ENCODE measurements around the gene ABCA7.

The ABCA7 gene

DNA sequence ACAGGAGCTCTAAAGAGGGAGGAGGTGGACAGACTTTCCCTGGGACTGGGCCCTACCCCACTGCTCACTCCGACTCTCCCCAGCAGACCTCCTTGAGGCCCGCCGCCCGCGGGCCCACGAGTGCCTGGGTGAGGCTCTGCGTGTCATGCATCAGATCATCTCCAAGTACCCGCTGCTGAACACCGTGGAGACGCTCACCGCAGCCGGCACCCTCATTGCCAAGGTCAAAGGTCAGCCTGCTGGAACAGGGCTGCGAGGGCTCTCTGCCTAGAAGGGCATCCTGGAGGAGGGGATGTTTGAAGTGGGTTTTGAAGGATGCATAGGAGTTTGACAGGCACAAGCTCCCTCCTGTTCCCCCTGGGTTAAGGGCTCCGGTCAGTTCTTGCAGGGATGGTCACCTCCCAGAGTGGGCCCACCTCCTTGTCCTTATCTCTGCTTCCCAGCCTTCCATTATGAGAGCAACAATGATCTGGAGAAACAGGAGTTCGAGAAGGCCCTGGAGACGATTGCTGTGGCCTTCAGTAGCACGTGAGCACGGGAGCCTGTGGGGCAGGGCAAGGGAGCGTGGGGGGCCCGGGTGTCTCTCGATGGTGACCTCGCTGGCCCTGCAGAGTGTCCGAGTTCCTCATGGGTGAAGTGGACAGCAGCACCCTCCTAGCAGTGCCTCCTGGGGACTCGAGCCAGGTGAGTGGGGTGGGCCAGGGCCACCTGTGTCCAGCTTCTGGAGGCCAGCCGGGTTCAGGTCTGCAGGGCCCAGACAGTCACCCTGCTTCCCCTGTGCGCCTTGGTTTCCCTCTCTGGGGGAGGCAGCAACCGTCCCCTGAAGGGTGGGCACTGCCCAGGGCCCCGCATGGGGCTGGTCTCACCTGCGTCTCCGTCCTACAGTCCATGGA, 33.4 kb downstream of the ABCA7 start:
- Histone ChIP-seq H2BK120ac (ENCODE audit: low read depth, low read length) (no peak overlapping the region), H3K4ac (ENCODE audit: low read depth in 1 of 2, low read length in 2 of 2) (no peak overlapping the region), H3K27me3 (ENCODE audit: control insufficient read depth in 1 of 2, insufficient read depth in 1 of 2, low read length in 2 of 2) (peaks cover 33 to 46% of the 10 kb centered on the region in 2 experiments), H2AFZ (ENCODE audit: low read depth, low read length) (no peak overlapping the region), H3K9me3 (ENCODE audit: control insufficient read depth, low read length) (no peaks in the 10 kb centered on the region), H2AK5ac (ENCODE audit: low read length, severe bottlenecking) (no peak overlapping the region), H3K4me2 (ENCODE audit: low read length, poor library complexity, severe bottlenecking) (no peak overlapping the region), H3K27ac (ENCODE audit: low read length, poor library complexity, severe bottlenecking) (no peak overlapping the region), H3K23ac (ENCODE audit: low read length in 2 of 2) (no peak overlapping the region), H2BK12ac (ENCODE audit: low read length in 2 of 2) (no peak overlapping the region), H3K4me1 (ENCODE audit: control insufficient read depth, insufficient read depth, low read depth, low read length) (peaks cover 21% of the 10 kb centered on the region), H3K18ac (ENCODE audit: low read depth in 1 of 2, low read length in 2 of 2) (no peak overlapping the region), H3K79me1 (replicated peaks; ENCODE audit: low read length, poor library complexity, severe bottlenecking) (no peaks in the 10 kb centered on the region), H3K4me3 (ENCODE audit: insufficient read depth in 1 of 2, low read depth in 1 of 2, low read length in 2 of 2) (no peak overlapping the region), H3K14ac (ENCODE audit: low read length in 2 of 2) (no peak overlapping the region), H4K91ac (ENCODE audit: low read length) (no peak overlapping the region), H2BK5ac (ENCODE audit: low read depth, low read length, poor library complexity, severe bottlenecking) (no peak overlapping the region), H4K8ac (ENCODE audit: low read length) (no peak overlapping the region), H3K9ac (ENCODE audit: low read length) (no peak overlapping the region), H2BK15ac (ENCODE audit: low read depth, poor library complexity, severe bottlenecking) (no peak overlapping the region), H3K36me3 (ENCODE audit: control insufficient read depth in 1 of 2, insufficient read depth in 2 of 2, low read depth in 1 of 2, low read length in 2 of 2) (no peaks in the 10 kb centered on the region)
- 89% methylated on average over 30 of the region's 30 CpGs for WGBS
- no peak for DNase-seq

- H3K27me3 ChIP-seq (ENCODE audit: control insufficient read depth in 1 of 2, insufficient read depth in 1 of 2, low read length in 2 of 2), result peaks cover 27 to 38% of the 10 kb centered on the region in 2 experiments
- 93% methylated on average over 28 of the region's 28 CpGs for WGBS
- H4K8ac ChIP-seq (ENCODE audit: low read length), result no peak overlapping the region
- H3K79me1 ChIP-seq (replicated peaks; ENCODE audit: low read length, poor library complexity, severe bottlenecking), result no peaks in the 10 kb centered on the region
- no peak overlapping the region for H3K27ac ChIP-seq (ENCODE audit: low read length, poor library complexity, severe bottlenecking)
- no peak overlapping the region for H3K18ac ChIP-seq (ENCODE audit: low read depth in 1 of 2, low read length in 2 of 2)
- no peak overlapping the region for H2BK12ac ChIP-seq (ENCODE audit: low read length in 2 of 2)
- H2AFZ ChIP-seq (ENCODE audit: low read depth, low read length), result no peak overlapping the region
- H3K9ac ChIP-seq (ENCODE audit: low read length), result no peak overlapping the region
- H2BK15ac ChIP-seq (ENCODE audit: low read depth, poor library complexity, severe bottlenecking), result no peak overlapping the region
- no peak overlapping the region for H3K4me2 ChIP-seq (ENCODE audit: low read length, poor library complexity, severe bottlenecking)
- no peaks in the 10 kb centered on the region for H3K9me3 ChIP-seq (ENCODE audit: control insufficient read depth, low read length)
- no peak overlapping the region for H3K4me3 ChIP-seq (ENCODE audit: insufficient read depth in 1 of 2, low read depth in 1 of 2, low read length in 2 of 2)
- peaks cover 21% of the 10 kb centered on the region for H3K4me1 ChIP-seq (ENCODE audit: control insufficient read depth, insufficient read depth, low read depth, low read length)
- H4K91ac ChIP-seq (ENCODE audit: low read length), result no peak overlapping the region
- no peaks in the 10 kb centered on the region for H3K36me3 ChIP-seq (ENCODE audit: control insufficient read depth in 1 of 2, insufficient read depth in 2 of 2, low read depth in 1 of 2, low read length in 2 of 2)
- no peak overlapping the region for H2BK5ac ChIP-seq (ENCODE audit: low read depth, low read length, poor library complexity, severe bottlenecking)
- H3K23ac ChIP-seq (ENCODE audit: low read length in 2 of 2), result no peak overlapping the region
- no peak overlapping the region for H2BK120ac ChIP-seq (ENCODE audit: low read depth, low read length)
- no peak overlapping the region for H3K4ac ChIP-seq (ENCODE audit: low read depth in 1 of 2, low read length in 2 of 2)
- H3K14ac ChIP-seq (ENCODE audit: low read length in 2 of 2), result no peak overlapping the region
- H2AK5ac ChIP-seq (ENCODE audit: low read length, severe bottlenecking), result no peak overlapping the region
- no peak for DNase-seq
These were observed 34.1 kb downstream of the ABCA7 start for GRCh38 chr19:1073956-1074517.

DNA sequence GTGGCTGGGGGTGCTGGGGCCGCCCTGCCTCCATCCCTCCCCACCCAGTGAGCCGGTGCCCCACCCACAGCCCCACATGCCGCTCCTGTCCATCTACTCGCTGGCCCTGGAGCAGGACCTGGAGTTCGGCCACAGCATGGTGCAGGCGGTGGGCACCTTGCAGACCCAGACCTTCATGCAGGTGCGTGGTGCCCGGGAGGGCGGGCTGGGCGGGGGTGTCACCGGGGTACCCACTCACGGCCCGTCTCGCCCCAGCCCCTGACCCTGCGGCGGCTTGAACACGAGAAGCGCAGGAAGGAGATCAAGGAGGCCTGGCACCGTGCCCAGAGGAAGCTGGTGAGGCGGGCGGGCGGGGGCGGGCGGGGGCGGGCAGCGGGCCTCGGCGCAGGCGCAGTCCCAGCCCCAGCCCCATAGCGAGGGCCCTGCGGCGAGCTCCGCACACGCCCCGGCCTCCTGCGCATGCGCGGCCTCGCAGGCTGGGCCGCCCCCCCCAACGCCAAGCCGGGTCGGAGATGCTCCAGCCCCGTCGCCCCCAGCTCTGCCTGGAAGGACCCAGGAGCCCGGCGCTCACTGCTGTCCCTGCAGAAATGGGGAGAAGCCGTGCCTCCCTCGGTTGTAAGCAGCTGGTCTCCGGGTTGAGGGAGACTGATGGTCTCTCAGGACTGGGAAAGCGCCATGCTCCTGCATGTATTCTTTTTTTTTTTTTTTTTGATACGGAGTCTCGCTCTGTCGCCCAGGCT, 34.8 kb downstream of the ABCA7 start:
- no peak overlapping the region for H2AK5ac ChIP-seq (ENCODE audit: low read length, severe bottlenecking)
- no peak overlapping the region for H3K27ac ChIP-seq (ENCODE audit: low read length, poor library complexity, severe bottlenecking)
- H4K91ac ChIP-seq (ENCODE audit: low read length), result no peak overlapping the region
- no peak overlapping the region for H3K9ac ChIP-seq (ENCODE audit: low read length)
- no peaks in the 10 kb centered on the region for H3K36me3 ChIP-seq (ENCODE audit: control insufficient read depth in 1 of 2, insufficient read depth in 2 of 2, low read depth in 1 of 2, low read length in 2 of 2)
- H3K4ac ChIP-seq (ENCODE audit: low read depth in 1 of 2, low read length in 2 of 2), result no peak overlapping the region
- H2BK15ac ChIP-seq (ENCODE audit: low read depth, poor library complexity, severe bottlenecking), result no peak overlapping the region
- H3K18ac ChIP-seq (ENCODE audit: low read depth in 1 of 2, low read length in 2 of 2), result no peak overlapping the region
- peaks cover 21% of the 10 kb centered on the region for H3K4me1 ChIP-seq (ENCODE audit: control insufficient read depth, insufficient read depth, low read depth, low read length)
- H3K4me3 ChIP-seq (ENCODE audit: insufficient read depth in 1 of 2, low read depth in 1 of 2, low read length in 2 of 2), result no peak overlapping the region
- no peak overlapping the region for H3K4me2 ChIP-seq (ENCODE audit: low read length, poor library complexity, severe bottlenecking)
- WGBS, result 95% methylated on average over 51 of the region's 54 CpGs
- H2BK12ac ChIP-seq (ENCODE audit: low read length in 2 of 2), result no peak overlapping the region
- no peaks in the 10 kb centered on the region for H3K79me1 ChIP-seq (replicated peaks; ENCODE audit: low read length, poor library complexity, severe bottlenecking)
- H2AFZ ChIP-seq (ENCODE audit: low read depth, low read length), result no peak overlapping the region
- H2BK5ac ChIP-seq (ENCODE audit: low read depth, low read length, poor library complexity, severe bottlenecking), result no peak overlapping the region
- H3K9me3 ChIP-seq (ENCODE audit: control insufficient read depth, low read length), result no peaks in the 10 kb centered on the region
- H2BK120ac ChIP-seq (ENCODE audit: low read depth, low read length), result no peak overlapping the region
- H4K8ac ChIP-seq (ENCODE audit: low read length), result no peak overlapping the region
- H3K27me3 ChIP-seq (ENCODE audit: control insufficient read depth in 1 of 2, insufficient read depth in 1 of 2, low read length in 2 of 2), result peaks cover 21 to 32% of the 10 kb centered on the region in 2 experiments
- H3K23ac ChIP-seq (ENCODE audit: low read length in 2 of 2), result no peak overlapping the region
- no peak overlapping the region for H3K14ac ChIP-seq (ENCODE audit: low read length in 2 of 2)
- DNase-seq, result no peak

- no peak overlapping the region for H3K18ac ChIP-seq (ENCODE audit: low read depth in 1 of 2, low read length in 2 of 2)
- H2BK120ac ChIP-seq (ENCODE audit: low read depth, low read length), result no peak overlapping the region
- DNase-seq, result no peak
- H3K27me3 ChIP-seq (ENCODE audit: control insufficient read depth in 1 of 2, insufficient read depth in 1 of 2, low read length in 2 of 2), result peaks cover 10 to 21% of the 10 kb centered on the region in 2 experiments
- no peak overlapping the region for H2BK15ac ChIP-seq (ENCODE audit: low read depth, poor library complexity, severe bottlenecking)
- H3K14ac ChIP-seq (ENCODE audit: low read length in 2 of 2), result no peak overlapping the region
- H3K23ac ChIP-seq (ENCODE audit: low read length in 2 of 2), result no peak overlapping the region
- no peak overlapping the region for H4K8ac ChIP-seq (ENCODE audit: low read length)
- H3K4me3 ChIP-seq (ENCODE audit: insufficient read depth in 1 of 2, low read depth in 1 of 2, low read length in 2 of 2), result no peak overlapping the region
- H2BK12ac ChIP-seq (ENCODE audit: low read length in 2 of 2), result no peak overlapping the region
- no peaks in the 10 kb centered on the region for H3K9me3 ChIP-seq (ENCODE audit: control insufficient read depth, low read length)
- H3K4me2 ChIP-seq (ENCODE audit: low read length, poor library complexity, severe bottlenecking), result no peak overlapping the region
- WGBS, result 75% methylated on average over 3 of the region's 4 CpGs
- no peak overlapping the region for H3K27ac ChIP-seq (ENCODE audit: low read length, poor library complexity, severe bottlenecking)
- no peak overlapping the region for H2AK5ac ChIP-seq (ENCODE audit: low read length, severe bottlenecking)
- no peak overlapping the region for H3K9ac ChIP-seq (ENCODE audit: low read length)
- H3K4me1 ChIP-seq (ENCODE audit: control insufficient read depth, insufficient read depth, low read depth, low read length), result peaks cover 18% of the 10 kb centered on the region
- H2AFZ ChIP-seq (ENCODE audit: low read depth, low read length), result no peak overlapping the region
- H3K4ac ChIP-seq (ENCODE audit: low read depth in 1 of 2, low read length in 2 of 2), result no peak overlapping the region
- no peaks in the 10 kb centered on the region for H3K36me3 ChIP-seq (ENCODE audit: control insufficient read depth in 1 of 2, insufficient read depth in 2 of 2, low read depth in 1 of 2, low read length in 2 of 2)
- H2BK5ac ChIP-seq (ENCODE audit: low read depth, low read length, poor library complexity, severe bottlenecking), result no peak overlapping the region
- no peak overlapping the region for H4K91ac ChIP-seq (ENCODE audit: low read length)
- H3K79me1 ChIP-seq (replicated peaks; ENCODE audit: low read length, poor library complexity, severe bottlenecking), result no peaks in the 10 kb centered on the region
These were observed 36.1 kb downstream of the ABCA7 start for GRCh38 chr19:1076046-1076386.

Data from mesenchymal stem cell (in vitro differentiated cells and primary cell).